Liver (tissue), 3 donors: Measurements from ENCODE around the gene FAM227B.
"Not testable (repeated sequence)": the region's sequence is repeated elsewhere in the genome, so short reads cannot be mapped to it uniquely, and the experiment has no call there.

ENCODE experiments used
- CTCF ChIP-seq: fragments of 150-350 bp; IDR thresholded peaks from 2 replicates; pipeline ENCODE4 v1.5.1; 2017; ENCODE audit warnings: improper control_type of control experiment, low read depth, low read length; ENCODE audit not compliant: missing input control
- FOXA1 ChIP-seq: IDR thresholded peaks from 2 replicates; pipeline ENCODE4 v1.6.1; 2016; ENCODE audit warnings: antibody characterized with exemption
- JUND ChIP-seq, 2 donors: IDR thresholded peaks; 2 replicates each; pipeline ENCODE4 v1.6.1; 2016; ENCODE audit warnings: antibody characterized with exemption in 2 of 2
- MAX ChIP-seq: IDR thresholded peaks from 2 replicates; pipeline ENCODE4 v1.6.1; 2016; ENCODE audit warnings: antibody characterized with exemption
- RAD21 ChIP-seq, 2 donors: IDR thresholded peaks; 2 replicates each; pipeline ENCODE4 v1.6.1; 2016; ENCODE audit warnings: antibody characterized with exemption in 2 of 2, mild to moderate bottlenecking in 2 of 2
- REST ChIP-seq: IDR thresholded peaks from 2 replicates; pipeline ENCODE4 v1.6.1; 2016; ENCODE audit warnings: antibody characterized with exemption, mild to moderate bottlenecking
- RXRA ChIP-seq, 2 donors: IDR thresholded peaks; 2 replicates each; pipeline ENCODE4 v1.6.1; 2017 to 2018; ENCODE audit warnings: antibody characterized with exemption in 2 of 2, mild to moderate bottlenecking in 1 of 2
- SP1 ChIP-seq: IDR thresholded peaks from 2 replicates; pipeline ENCODE4 v1.6.1; 2018; ENCODE audit warnings: antibody characterized with exemption, mild to moderate bottlenecking
- donor health status: healthy.
- donor health status: healthy.

- TF ChIP-seq CTCF; RAD21 (IDR thresholded peaks at IDR 0.05); RXRA (IDR thresholded peaks at IDR 0.05); MAX; FOXA1; JUND (IDR thresholded peaks at IDR 0.05); REST; SP1: not testable (repeated sequence)
Measured at GRCh38 chr15:49478982-49479381, 141.6 kb downstream of the FAM227B start.
